NB4 (cell line): ENCODE data around the gene PVR.
"Not testable (repeated sequence)": the region's sequence is repeated elsewhere in the genome, so short reads cannot be mapped to it uniquely, and the experiment has no call there.

Experiments used
- CTCF ChIP-seq: IDR thresholded peaks from one replicate; pipeline ENCODE4 v1.5.1; 2012; ENCODE audit warnings: low read depth, low read length
- POLR2A ChIP-seq: IDR thresholded peaks from 2 replicates; pipeline ENCODE4 v1.6.1; 2011; ENCODE audit warnings: mild to moderate bottlenecking; ENCODE audit not compliant: insufficient read length; ENCODE audit errors: extremely low read depth
- TF ChIP-seq, protein P1 (sequence below): IDR thresholded peaks from 2 replicates; pipeline ENCODE4 v1.6.1; 2011; ENCODE audit warnings: low read depth, low read length

DNA sequence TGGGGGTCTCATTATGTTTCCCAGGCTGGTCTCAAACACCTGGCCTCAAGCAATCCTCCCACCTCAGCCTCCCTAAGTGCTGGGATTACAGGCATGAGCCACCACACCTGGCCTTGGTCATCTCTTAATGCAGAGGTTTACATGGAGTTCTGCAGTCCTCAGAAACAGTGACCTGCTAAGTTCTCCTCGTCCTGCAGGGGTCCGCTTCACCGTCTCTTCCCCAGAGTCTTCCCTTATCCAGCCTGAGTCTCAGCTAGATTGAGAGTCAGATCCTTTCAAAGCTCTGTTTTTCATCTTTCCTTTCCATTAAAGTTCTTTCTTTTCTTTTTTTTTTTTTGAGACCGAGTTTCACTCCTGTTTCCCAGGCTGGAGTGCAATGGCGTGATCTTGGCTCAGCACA is 33.2 kb upstream of the PVR start:
- peak; percentile 44 for TF ChIP-seq CTCF
- TF ChIP-seq, protein P1, sequence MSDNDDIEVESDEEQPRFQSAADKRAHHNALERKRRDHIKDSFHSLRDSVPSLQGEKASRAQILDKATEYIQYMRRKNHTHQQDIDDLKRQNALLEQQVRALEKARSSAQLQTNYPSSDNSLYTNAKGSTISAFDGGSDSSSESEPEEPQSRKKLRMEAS = not testable (repeated sequence)
- not testable (repeated sequence) for TF ChIP-seq POLR2A
